Endothelial cell (in vitro differentiated cells): Measurements from ENCODE around the gene UMAD1. TPM values are rescaled to one million over a fixed set of nuclear protein-coding genes. Genes with fewer than 3 reads are reported as not detected.

Source experiments
- DNase-seq: peaks from one replicate; pipeline ENCODE4 v3.0.0; 2021; ENCODE audit warnings: low spot score
- H3K27ac Mint-ChIP-seq: one replicate; pipeline ENCODE4 v1.8.0; 2021; ENCODE audit warnings: mixed read lengths, inconsistent platforms; ENCODE audit not compliant: unreplicated experiment
- H3K27me3 Mint-ChIP-seq: one replicate; pipeline ENCODE4 v1.8.0; 2021; ENCODE audit warnings: mild to moderate bottlenecking, moderate library complexity, mixed read lengths, inconsistent platforms; ENCODE audit not compliant: unreplicated experiment
- H3K36me3 Mint-ChIP-seq: one replicate; pipeline ENCODE4 v1.8.0; 2021; ENCODE audit warnings: mild to moderate bottlenecking, low read depth, mixed read lengths, inconsistent platforms; ENCODE audit not compliant: unreplicated experiment
- H3K4me1 Mint-ChIP-seq: one replicate; pipeline ENCODE4 v1.8.0; 2021; ENCODE audit warnings: mild to moderate bottlenecking, mixed read lengths, inconsistent platforms; ENCODE audit not compliant: unreplicated experiment
- H3K4me3 Mint-ChIP-seq: one replicate; pipeline ENCODE4 v1.8.0; 2021; ENCODE audit warnings: mild to moderate bottlenecking, mixed read lengths, inconsistent platforms; ENCODE audit not compliant: unreplicated experiment
- H3K9me3 Mint-ChIP-seq: one replicate; pipeline ENCODE4 v1.8.0; 2021; ENCODE audit warnings: mixed read lengths, inconsistent platforms; ENCODE audit not compliant: unreplicated experiment
- CTCF ChIP-seq: fragments of 200-600 bp; sonication (generic); IDR thresholded peaks from one replicate; pipeline ENCODE4 v1.5.0; 2021; ENCODE audit warnings: antibody characterized with exemption; ENCODE audit not compliant: unreplicated experiment
- total RNA-seq: library from RNA; stranded (reverse); fragmentation: NEBNext Ultra II Directional; extraction: Animal tissue kit (Norgen Biotek cat#: 25700); gene quantifications from one replicate; pipeline ENCODE4 v1.2.1, GENCODE V29; 2021; ENCODE audit not compliant: unreplicated experiment

Gene UMAD1
- total RNA-seq, 1 donor from 2014 or later: 5.7 TPM

GRCh38 chr7:7764520-7765396, 124.2 kb downstream of the UMAD1 start:
- DNase-seq: no peak
- Mint-ChIP-seq H3K4me1 (peaks cover 6% of the 10 kb centered on the region), H3K9me3 (no peaks in the 10 kb centered on the region), H3K27ac (peak overlapping the region; percentile 6), H3K4me3 (no peak overlapping the region), H3K27me3 (peaks cover 1% of the 10 kb centered on the region), H3K36me3 (no peaks in the 10 kb centered on the region)
- no peak for TF ChIP-seq CTCF

- Mint-ChIP-seq H3K4me1 (peaks cover 5% of the 10 kb centered on the region), H3K4me3 (no peak overlapping the region)
Observed at GRCh38 chr7:7765422-7765821, 124.9 kb downstream of the UMAD1 start.

GRCh38 chr7:7766671-7767070, 126.1 kb downstream of the UMAD1 start:
- no peaks in the 10 kb centered on the region for H3K9me3 Mint-ChIP-seq
- peaks cover 1% of the 10 kb centered on the region for H3K27me3 Mint-ChIP-seq
- no peaks in the 10 kb centered on the region for H3K36me3 Mint-ChIP-seq
- H3K4me3 Mint-ChIP-seq: no peak overlapping the region
- TF ChIP-seq CTCF: no peak
- no peaks in the 10 kb centered on the region for H3K4me1 Mint-ChIP-seq
- no peak for DNase-seq
- no peak overlapping the region for H3K27ac Mint-ChIP-seq

More at GRCh38 chr7:7765422-7765821, 124.9 kb downstream of the UMAD1 start:
- no peak overlapping the region for H3K27ac Mint-ChIP-seq
- H3K9me3 Mint-ChIP-seq: no peaks in the 10 kb centered on the region
- no peaks in the 10 kb centered on the region for H3K36me3 Mint-ChIP-seq
- peaks cover 1% of the 10 kb centered on the region for H3K27me3 Mint-ChIP-seq
- no peak for TF ChIP-seq CTCF
- DNase-seq: no peak

GRCh38 chr7:7768977-7769709, 128.6 kb downstream of the UMAD1 start:
- Mint-ChIP-seq H3K9me3 (no peaks in the 10 kb centered on the region), H3K36me3 (no peaks in the 10 kb centered on the region), H3K27ac (no peak overlapping the region), H3K4me1 (no peaks in the 10 kb centered on the region), H3K27me3 (no peaks in the 10 kb centered on the region), H3K4me3 (no peak overlapping the region)
- TF ChIP-seq CTCF: no peak
- DNase-seq: no peak
